ENCODE results near the gene SLITRK5.

The SLITRK5 gene

GRCh38 chr13:87677496-87678371 lies 6.6 kb downstream of the SLITRK5 start:
- peak; percentile 21 for DNase-seq (ENCODE audit: low spot score)
- TF ChIP-seq, protein P1, sequence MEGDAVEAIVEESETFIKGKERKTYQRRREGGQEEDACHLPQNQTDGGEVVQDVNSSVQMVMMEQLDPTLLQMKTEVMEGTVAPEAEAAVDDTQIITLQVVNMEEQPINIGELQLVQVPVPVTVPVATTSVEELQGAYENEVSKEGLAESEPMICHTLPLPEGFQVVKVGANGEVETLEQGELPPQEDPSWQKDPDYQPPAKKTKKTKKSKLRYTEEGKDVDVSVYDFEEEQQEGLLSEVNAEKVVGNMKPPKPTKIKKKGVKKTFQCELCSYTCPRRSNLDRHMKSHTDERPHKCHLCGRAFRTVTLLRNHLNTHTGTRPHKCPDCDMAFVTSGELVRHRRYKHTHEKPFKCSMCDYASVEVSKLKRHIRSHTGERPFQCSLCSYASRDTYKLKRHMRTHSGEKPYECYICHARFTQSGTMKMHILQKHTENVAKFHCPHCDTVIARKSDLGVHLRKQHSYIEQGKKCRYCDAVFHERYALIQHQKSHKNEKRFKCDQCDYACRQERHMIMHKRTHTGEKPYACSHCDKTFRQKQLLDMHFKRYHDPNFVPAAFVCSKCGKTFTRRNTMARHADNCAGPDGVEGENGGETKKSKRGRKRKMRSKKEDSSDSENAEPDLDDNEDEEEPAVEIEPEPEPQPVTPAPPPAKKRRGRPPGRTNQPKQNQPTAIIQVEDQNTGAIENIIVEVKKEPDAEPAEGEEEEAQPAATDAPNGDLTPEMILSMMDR (IDR thresholded peaks at IDR 0.05; ENCODE audit: extremely low read depth, missing control alignments), result no peak

DNA sequence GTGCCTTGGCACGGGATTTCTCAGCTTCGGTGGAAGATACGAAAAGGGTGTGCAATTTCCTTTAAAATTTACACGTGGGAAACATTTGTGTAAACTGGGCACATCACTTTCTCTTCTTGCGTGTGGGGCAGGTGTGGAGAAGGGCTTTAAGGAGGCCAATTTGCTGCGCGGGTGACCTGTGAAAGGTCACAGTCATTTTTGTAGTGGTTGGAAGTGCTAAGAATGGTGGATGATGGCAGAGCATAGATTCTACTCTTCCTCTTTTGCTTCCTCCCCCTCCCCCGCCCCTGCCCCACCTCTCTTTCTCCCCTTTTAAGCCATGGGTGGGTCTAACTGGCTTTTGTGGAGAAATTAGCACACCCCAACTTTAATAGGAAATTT lies 7.2 kb downstream of the SLITRK5 start:
- DNase-seq (ENCODE audit: low spot score), result peak; percentile 8

GRCh38 chr13:87680298-87680697 lies 9.1 kb downstream of the SLITRK5 start:
- no peak for DNase-seq (ENCODE audit: low spot score)
- TF ChIP-seq, protein P1 (IDR thresholded peaks at IDR 0.05; ENCODE audit: extremely low read depth, missing control alignments), result no peak

More for the DNA sequence above, 7.2 kb downstream of the SLITRK5 start:
- TF ChIP-seq, protein P1 (IDR thresholded peaks at IDR 0.05; ENCODE audit: extremely low read depth, missing control alignments), result no peak

GRCh38 chr13:87684850-87685742 lies 13.9 kb downstream of the SLITRK5 start:
- no peak for DNase-seq (ENCODE audit: low spot score)
- TF ChIP-seq, protein P1 (IDR thresholded peaks at IDR 0.05; ENCODE audit: extremely low read depth, missing control alignments), result no peak

- TF ChIP-seq, protein P1 (IDR thresholded peaks at IDR 0.05; ENCODE audit: extremely low read depth, missing control alignments), result no peak
- DNase-seq (ENCODE audit: low spot score), result no peak
These were observed 25.3 kb downstream of the SLITRK5 start for GRCh38 chr13:87696458-87696857.

DNA sequence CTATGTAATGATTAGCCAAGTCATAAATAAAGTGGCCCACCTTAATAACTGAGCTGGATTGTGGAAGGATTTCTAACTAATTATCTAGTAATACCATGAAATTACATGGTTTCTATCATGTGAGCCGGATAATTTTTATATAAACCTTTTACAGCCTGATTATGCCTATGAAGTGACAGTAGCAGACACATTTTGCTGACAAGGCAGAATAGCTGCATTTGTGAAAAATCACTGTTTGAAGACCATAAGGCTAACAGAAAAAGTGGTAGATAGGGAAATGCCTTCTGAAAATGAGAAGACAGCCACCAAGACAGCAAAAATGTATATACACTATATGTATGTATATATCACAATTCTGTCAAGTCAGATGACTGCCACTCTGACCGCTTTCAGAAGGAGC lies 27.1 kb downstream of the SLITRK5 start:
- TF ChIP-seq, protein P1 (IDR thresholded peaks at IDR 0.05; ENCODE audit: extremely low read depth, missing control alignments), result no peak
- no peak for DNase-seq (ENCODE audit: low spot score)

DNA sequence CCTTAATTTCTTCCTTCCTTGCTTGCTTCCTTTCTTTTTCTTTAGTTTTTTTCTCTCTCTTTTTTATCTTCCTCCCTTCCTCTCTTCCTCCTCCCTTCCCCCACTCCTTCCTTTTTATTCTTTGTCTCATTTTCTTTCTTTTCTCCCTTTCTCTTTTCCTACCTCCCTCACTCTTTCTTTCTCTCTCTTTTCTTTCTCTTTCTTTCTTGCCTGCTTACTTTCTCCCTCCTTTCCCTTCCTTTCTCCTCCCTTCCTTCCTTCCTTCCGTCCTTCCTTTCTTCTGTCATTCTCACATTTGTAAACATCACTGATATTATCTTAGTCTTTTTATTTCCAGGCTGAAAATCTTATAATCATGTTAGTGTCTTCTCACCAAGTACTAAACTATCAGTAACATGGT lies 38.8 kb downstream of the SLITRK5 start:
- TF ChIP-seq, protein P1 (IDR thresholded peaks at IDR 0.05; ENCODE audit: extremely low read depth, missing control alignments), result no peak
- no peak for DNase-seq (ENCODE audit: low spot score)

Data from GM20000 (cell line).